Osteocyte (in vitro differentiated cells): ENCODE results near the gene RNF135. TPM values are rescaled to one million over a fixed set of nuclear protein-coding genes. Genes with fewer than 3 reads are reported as not detected.

Experiments
- DNase-seq: peaks from one replicate; pipeline ENCODE4 v3.0.0; 2021; ENCODE audit warnings: mixed read lengths; ENCODE audit not compliant: unreplicated experiment; ENCODE audit errors: extremely low spot score
- H3K27ac Mint-ChIP-seq: one replicate; pipeline ENCODE4 v1.8.0; 2021; ENCODE audit warnings: mild to moderate bottlenecking, mixed read lengths; ENCODE audit not compliant: unreplicated experiment
- H3K27me3 Mint-ChIP-seq: one replicate; pipeline ENCODE4 v1.8.0; 2021; ENCODE audit warnings: mixed read lengths; ENCODE audit not compliant: unreplicated experiment
- H3K36me3 Mint-ChIP-seq: one replicate; pipeline ENCODE4 v1.8.0; 2021; ENCODE audit warnings: mixed read lengths; ENCODE audit not compliant: unreplicated experiment
- H3K4me1 Mint-ChIP-seq: one replicate; pipeline ENCODE4 v1.8.0; 2021; ENCODE audit warnings: mixed read lengths; ENCODE audit not compliant: unreplicated experiment
- H3K4me3 Mint-ChIP-seq: one replicate; pipeline ENCODE4 v1.8.0; 2021; ENCODE audit warnings: mild to moderate bottlenecking, moderate library complexity, mixed read lengths; ENCODE audit not compliant: unreplicated experiment
- H3K9me3 Mint-ChIP-seq: one replicate; pipeline ENCODE4 v1.8.0; 2021; ENCODE audit warnings: mixed read lengths; ENCODE audit not compliant: unreplicated experiment
- long read RNA-seq: library from polyadenylated mRNA; unstranded; transcript quantifications from one replicate; pipeline ENCODE4 v2.0.0, GENCODE V29; 2021
- total RNA-seq: library from RNA; stranded (reverse); gene quantifications from 2 replicates; pipeline ENCODE4 v1.2.1, GENCODE V29; 2021
- TF ChIP-seq, protein P1 (sequence below): fragments of 200-600 bp; sonication (generic); IDR thresholded peaks from 2 replicates; pipeline ENCODE4 v1.5.0; 2021; ENCODE audit warnings: antibody characterized with exemption, mild to moderate bottlenecking, moderate library complexity

The RNF135 gene, protein sequence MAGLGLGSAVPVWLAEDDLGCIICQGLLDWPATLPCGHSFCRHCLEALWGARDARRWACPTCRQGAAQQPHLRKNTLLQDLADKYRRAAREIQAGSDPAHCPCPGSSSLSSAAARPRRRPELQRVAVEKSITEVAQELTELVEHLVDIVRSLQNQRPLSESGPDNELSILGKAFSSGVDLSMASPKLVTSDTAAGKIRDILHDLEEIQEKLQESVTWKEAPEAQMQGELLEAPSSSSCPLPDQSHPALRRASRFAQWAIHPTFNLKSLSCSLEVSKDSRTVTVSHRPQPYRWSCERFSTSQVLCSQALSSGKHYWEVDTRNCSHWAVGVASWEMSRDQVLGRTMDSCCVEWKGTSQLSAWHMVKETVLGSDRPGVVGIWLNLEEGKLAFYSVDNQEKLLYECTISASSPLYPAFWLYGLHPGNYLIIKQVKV
- 16.1 and 16.9 TPM in 2 replicates for total RNA-seq
- long read RNA-seq, transcript RNF135-202 (5 exons, 2,892 nt) = major isoform, 19 of 31 reads
- long read RNA-seq, transcript RNF135-201 (4 exons, 1,905 nt) = minor isoform, 7 of 31 reads
- long read RNA-seq, partial matches to known transcripts = 1 of 31 reads
- long read RNA-seq, other reads (novel, unspliced or antisense) = 3 of 31 reads

DNA sequence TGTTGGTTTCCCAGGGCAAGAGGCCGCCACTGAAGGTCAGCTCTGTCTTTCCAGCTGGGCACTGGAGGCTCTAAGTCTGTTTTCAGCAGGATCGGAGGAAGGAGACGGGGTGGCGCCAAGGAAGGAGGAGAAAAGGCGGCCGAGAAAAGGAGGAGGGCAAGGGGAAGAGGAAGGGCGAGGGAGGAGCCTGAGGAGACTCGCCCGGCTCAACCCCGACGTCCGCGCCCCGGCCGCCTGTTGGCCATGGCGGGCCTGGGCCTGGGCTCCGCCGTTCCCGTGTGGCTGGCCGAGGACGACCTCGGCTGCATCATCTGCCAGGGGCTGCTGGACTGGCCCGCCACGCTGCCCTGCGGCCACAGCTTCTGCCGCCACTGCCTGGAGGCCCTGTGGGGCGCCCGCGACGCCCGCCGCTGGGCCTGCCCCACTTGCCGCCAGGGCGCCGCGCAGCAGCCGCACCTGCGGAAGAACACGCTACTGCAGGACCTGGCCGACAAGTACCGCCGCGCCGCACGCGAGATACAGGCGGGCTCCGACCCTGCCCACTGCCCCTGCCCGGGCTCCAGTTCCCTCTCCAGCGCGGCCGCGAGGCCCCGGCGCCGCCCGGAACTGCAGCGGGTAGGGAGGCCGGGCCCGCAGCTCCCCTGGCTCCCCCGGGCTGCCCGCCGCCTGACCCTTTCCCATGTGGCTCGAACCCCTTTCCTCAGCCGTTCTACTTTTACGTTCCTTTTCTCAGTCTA, at the start of gene RNF135:
RNF135 (plus strand) TSS at position 209 of the 737 bp plus-strand sequence; CDS start at position 244, 35 bp downstream.
- H3K9me3 Mint-ChIP-seq = no peaks in the 10 kb centered on the region
- TF ChIP-seq, protein P1, sequence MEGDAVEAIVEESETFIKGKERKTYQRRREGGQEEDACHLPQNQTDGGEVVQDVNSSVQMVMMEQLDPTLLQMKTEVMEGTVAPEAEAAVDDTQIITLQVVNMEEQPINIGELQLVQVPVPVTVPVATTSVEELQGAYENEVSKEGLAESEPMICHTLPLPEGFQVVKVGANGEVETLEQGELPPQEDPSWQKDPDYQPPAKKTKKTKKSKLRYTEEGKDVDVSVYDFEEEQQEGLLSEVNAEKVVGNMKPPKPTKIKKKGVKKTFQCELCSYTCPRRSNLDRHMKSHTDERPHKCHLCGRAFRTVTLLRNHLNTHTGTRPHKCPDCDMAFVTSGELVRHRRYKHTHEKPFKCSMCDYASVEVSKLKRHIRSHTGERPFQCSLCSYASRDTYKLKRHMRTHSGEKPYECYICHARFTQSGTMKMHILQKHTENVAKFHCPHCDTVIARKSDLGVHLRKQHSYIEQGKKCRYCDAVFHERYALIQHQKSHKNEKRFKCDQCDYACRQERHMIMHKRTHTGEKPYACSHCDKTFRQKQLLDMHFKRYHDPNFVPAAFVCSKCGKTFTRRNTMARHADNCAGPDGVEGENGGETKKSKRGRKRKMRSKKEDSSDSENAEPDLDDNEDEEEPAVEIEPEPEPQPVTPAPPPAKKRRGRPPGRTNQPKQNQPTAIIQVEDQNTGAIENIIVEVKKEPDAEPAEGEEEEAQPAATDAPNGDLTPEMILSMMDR = peak; percentile 49
- no peaks in the 10 kb centered on the region for H3K27me3 Mint-ChIP-seq
- H3K4me1 Mint-ChIP-seq = peaks cover 24% of the 10 kb centered on the region
- H3K27ac Mint-ChIP-seq = peak within 1 kb of the TSS; percentile 98
- DNase-seq = peak; percentile 91
- peaks cover 18% of the 10 kb centered on the region for H3K36me3 Mint-ChIP-seq
- peak within 1 kb of the TSS; percentile 94 for H3K4me3 Mint-ChIP-seq

DNA sequence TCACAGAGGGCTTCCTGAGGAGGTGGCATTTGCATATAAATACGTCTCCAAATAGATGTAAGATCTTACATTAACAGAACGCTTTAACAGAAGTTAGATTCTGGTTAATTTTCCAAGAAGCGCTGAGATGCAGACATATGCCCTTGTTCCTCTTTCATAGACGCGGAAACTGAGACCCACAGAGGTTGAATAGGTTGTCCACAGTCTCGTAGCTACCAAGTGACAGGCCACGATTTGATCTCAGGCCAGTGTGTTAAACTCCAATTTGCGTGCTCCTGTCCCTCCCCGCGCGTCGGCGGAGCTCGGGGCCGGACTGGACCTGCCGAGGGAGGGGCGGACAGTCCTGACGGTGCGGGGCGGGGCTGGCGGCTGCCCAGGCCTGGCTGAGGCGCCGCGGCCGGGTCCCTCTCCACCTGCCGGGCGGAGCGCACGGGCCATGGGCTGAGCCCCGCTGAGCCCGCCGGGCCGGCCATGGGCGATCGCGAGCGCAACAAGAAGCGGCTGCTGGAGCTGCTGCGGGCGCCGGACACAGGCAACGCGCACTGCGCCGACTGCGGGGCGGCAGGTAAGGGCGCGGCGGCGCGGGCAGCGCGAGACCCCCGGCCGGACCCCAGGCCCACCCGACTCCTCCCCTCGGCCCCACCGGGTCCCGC, 49.2 kb upstream of the RNF135 start, which contains the start of gene ADAP2:
ADAP2 (plus strand) TSS at position 402 of the 653 bp plus-strand sequence; CDS start at position 472, 70 bp downstream.
- H3K9me3 Mint-ChIP-seq = no peaks in the 10 kb centered on the region
- H3K4me1 Mint-ChIP-seq = peaks cover 20% of the 10 kb centered on the region
- no peak within 1 kb of the TSS for H3K27ac Mint-ChIP-seq
- TF ChIP-seq, protein P1 = no peak
- H3K4me3 Mint-ChIP-seq = peak within 1 kb of the TSS; percentile 72
- no peak for DNase-seq
- H3K27me3 Mint-ChIP-seq = peaks cover 50% of the 10 kb centered on the region
- H3K36me3 Mint-ChIP-seq = peaks cover 1% of the 10 kb centered on the region

DNA sequence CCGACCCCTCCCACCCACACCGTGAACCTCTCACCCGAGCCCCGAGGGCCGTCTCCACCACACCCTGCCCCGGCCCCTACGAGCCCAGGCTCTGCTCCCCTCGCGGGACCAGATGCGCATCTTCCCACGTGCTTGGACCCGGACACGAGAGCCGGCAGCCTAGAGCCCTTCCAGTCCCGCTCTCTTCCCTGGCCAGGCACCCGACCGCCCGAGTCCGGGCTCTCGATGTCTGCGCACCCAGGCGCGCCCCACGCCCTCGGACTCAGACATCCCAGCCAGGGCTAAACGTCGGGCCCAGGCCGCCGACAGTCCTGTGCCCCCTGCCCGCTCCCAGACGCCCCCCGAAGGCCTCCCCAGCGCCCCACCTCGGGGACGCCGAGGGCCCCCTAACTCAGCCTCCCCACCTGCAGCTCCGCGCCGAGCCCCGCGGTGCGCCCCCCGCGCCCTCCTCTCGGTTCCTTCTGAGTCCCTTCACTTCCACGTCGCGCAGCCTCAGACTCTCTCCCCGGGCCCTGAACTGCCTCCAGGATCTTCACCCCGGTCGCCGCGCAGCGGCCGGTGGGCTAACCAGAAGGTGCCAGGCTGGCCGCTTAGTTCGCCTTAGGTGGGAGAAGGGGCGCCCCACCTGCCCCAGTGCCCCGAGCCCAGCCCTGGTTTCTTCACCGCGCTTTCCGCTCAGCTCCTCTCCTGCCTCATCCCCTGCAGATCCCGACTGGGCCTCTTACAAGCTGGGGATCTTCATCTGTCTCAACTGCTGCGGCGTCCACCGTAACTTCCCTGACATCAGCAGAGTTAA, 48.4 kb upstream of the RNF135 start:
- TF ChIP-seq, protein P1 = no peak
- Mint-ChIP-seq H3K4me1 (peaks cover 20% of the 10 kb centered on the region), H3K4me3 (peak overlapping the region; percentile 72), H3K27ac (no peak overlapping the region), H3K36me3 (peaks cover 1% of the 10 kb centered on the region), H3K27me3 (peaks cover 50% of the 10 kb centered on the region), H3K9me3 (no peaks in the 10 kb centered on the region)
- peak; percentile 84 for DNase-seq

DNA sequence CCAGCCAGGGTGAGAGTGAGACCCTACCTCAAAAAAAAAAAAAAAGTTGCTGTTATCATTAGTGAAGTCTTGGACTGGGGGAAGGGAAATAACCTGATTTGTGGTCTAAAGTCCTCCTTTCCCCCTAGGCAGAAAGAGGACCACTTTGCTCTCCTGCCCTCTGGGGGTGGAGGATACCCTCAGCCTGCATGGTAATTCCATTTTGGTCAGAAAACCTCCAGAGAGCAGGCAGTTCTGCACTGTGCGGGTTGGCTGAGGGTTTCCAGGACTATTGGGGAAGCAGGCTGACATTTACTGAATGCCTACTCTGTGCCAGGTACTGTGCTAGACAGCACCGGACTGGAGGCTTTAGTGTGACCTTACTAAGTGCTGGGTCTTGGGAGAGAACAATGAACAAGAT, 46.5 kb upstream of the RNF135 start:
- Mint-ChIP-seq H3K27ac (no peak overlapping the region), H3K27me3 (peaks cover 39% of the 10 kb centered on the region), H3K4me1 (peaks cover 20% of the 10 kb centered on the region), H3K9me3 (no peaks in the 10 kb centered on the region), H3K36me3 (peaks cover 1% of the 10 kb centered on the region), H3K4me3 (no peak overlapping the region)
- TF ChIP-seq, protein P1 = no peak
- no peak for DNase-seq
